ENCODE measurements around the gene TMEM18.

DNA sequence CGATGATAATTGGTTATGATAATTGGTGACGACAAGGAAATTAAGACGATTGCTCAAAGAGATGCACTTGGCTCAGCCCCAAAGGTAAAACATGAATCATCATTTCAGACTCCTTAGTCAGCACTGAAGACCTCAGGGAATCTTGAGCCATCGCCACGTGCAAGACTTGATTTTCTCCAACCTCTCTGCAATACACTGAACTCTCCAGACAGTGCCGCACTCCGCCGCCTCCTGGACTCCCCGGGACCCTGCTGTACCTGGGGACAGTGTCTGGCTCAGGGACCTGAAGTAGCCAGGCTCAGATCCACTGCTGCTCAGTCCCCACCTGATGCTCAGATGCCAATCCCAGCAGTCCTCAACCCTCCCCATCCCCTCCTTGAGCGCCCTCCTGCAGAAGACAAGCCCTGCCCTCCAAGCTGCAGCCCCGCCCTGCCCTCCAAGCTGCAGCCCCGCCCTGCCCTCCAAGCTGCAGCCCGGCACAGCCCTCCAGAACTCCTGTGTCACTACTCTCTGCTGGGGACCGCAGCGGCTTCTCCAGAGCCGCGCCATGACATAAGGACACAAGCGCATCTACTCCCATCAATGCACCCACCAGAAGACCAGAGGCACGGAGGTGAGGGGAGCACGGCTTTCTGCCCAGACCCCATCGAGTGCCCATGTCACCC lies 1.1 kb downstream of the TMEM18 start:
- TF ChIP-seq CHD2 (IDR thresholded peaks at IDR 0.05; ENCODE audit: low read depth, low read length) (no peak), NR3C1 (CRISPR knock-in tag; IDR thresholded peaks at IDR 0.05) (no peak), NCOA6 (IDR thresholded peaks at IDR 0.05) (no peak), ZC3H8 (IDR thresholded peaks at IDR 0.05) (no peak), NR2C2 (CRISPR knock-in tag; IDR thresholded peaks at IDR 0.05) (no peak), NR2C2 (tag; IDR thresholded peaks at IDR 0.05) (no peak), BHLHE40 (IDR thresholded peaks at IDR 0.05; ENCODE audit: low read length) (peak; percentile 82), U2AF1 (optimal IDR thresholded peaks at IDR 0.05; ENCODE audit: low read depth, low read length) (no peak), TSC22D4 (tag; IDR thresholded peaks at IDR 0.05) (no peak), NFRKB (IDR thresholded peaks at IDR 0.05; ENCODE audit: low read depth) (no peak), POLR2AphosphoS5 (IDR thresholded peaks at IDR 0.05; ENCODE audit: control insufficient read depth, insufficient read depth, low read depth, low read length) (no peak), POLR2A (conservative IDR thresholded peaks at IDR 0.05) (no peak)
- TF ChIP-seq, protein P1, sequence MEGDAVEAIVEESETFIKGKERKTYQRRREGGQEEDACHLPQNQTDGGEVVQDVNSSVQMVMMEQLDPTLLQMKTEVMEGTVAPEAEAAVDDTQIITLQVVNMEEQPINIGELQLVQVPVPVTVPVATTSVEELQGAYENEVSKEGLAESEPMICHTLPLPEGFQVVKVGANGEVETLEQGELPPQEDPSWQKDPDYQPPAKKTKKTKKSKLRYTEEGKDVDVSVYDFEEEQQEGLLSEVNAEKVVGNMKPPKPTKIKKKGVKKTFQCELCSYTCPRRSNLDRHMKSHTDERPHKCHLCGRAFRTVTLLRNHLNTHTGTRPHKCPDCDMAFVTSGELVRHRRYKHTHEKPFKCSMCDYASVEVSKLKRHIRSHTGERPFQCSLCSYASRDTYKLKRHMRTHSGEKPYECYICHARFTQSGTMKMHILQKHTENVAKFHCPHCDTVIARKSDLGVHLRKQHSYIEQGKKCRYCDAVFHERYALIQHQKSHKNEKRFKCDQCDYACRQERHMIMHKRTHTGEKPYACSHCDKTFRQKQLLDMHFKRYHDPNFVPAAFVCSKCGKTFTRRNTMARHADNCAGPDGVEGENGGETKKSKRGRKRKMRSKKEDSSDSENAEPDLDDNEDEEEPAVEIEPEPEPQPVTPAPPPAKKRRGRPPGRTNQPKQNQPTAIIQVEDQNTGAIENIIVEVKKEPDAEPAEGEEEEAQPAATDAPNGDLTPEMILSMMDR (IDR thresholded peaks at IDR 0.05 in 2 of 3, conservative IDR thresholded peaks at IDR 0.05 in 1 of 3; ENCODE audit: insufficient read depth in 2 of 3, low read depth in 1 of 3, low read length in 3 of 3), result peak; percentile 45 to 56 (median 54)
- TF ChIP-seq, protein P2, sequence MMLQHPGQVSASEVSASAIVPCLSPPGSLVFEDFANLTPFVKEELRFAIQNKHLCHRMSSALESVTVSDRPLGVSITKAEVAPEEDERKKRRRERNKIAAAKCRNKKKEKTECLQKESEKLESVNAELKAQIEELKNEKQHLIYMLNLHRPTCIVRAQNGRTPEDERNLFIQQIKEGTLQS (IDR thresholded peaks at IDR 0.05), result peak; percentile 66
- TF ChIP-seq, protein P2 (CRISPR knock-in tag; conservative IDR thresholded peaks at IDR 0.05), result no peak

Measured in K562 (cell line).